IPS-NIHi11 (cell line): ENCODE measurements around the gene HSPA12A.

ENCODE experiments used
- DNase-seq: peaks from one replicate; pipeline ENCODE4 v3.0.0; 2012; ENCODE audit warnings: mixed read lengths, low spot score

The HSPA12A gene

GRCh38 chr10:116690356-116691322, 51.7 kb downstream of the HSPA12A start:
- DNase-seq = no peak

DNA sequence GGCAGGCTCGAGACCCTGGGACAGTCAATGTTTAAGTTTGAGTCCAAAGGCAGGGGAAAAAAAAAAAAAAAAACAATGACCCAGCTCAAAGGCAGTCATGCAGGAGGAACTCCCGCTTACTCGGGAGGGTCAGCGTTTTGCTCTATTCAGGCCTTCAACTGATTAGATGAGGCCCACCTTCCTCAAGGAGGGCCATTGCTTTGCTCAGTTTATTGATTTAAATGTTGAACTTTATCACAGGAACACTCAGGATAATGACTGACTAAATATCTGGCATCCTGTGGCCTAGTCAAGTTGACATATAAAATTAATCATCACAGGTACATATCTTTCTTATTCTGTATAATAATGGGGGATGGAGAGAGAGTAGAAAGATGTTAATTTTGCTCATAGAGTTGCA, 52.6 kb downstream of the HSPA12A start:
- DNase-seq = no peak

DNA sequence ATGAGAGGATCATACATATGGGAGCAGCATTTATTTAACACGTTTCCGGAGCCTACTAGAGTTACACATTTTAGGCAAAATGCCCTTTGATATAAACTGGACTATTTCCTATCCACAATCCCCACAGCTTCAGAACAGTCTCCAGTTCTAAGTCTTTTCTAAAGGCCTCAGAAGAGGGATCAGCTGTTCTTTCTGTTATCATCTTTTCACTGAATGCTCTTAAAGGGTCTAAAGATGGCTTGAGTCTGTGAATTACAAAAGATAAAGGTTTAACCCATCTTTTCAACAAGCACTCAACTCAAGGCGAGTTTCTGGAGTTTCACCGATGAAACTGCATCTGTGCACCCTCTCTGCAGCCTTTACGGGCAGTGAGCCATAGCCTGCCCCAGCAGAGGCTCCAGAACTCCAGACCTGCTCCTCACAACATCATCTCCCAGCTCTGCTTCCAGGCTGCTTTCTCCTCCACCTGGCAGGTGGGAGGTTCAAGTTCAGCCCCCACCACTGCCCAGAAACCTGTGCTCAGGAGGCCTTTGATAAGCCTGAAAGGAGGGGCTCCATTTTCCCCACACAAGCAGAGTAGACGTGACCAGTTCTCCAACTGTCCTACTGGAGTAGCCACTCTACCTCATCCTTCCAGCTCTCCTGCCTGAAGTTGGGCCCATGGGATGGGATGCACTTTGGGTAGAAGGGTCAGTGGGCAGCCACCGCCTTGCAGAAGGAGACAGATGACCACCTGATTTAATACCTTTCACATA, 53.4 kb downstream of the HSPA12A start:
- no peak for DNase-seq

- DNase-seq = no peak
Observed at GRCh38 chr10:116688241-116688711, 54.1 kb downstream of the HSPA12A start.

DNA sequence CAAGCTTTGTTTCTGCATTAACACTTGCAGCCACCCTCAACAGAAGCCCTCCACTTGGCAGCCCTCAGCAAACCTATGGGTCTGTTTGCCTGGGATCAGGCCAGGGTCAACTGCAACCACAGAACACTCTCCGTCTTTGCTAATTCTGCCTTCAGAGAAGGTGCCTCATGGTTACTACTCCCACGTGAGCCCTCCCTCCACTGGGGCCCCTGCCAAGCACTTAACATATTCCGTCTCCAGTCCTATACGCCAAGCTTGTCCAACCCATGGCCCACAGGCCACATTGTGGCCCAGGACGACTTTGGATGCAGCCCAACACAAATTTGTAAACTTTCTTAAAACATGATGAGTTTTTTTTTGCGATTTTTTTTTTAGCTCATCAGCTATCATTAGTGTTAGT, 54.7 kb downstream of the HSPA12A start:
- DNase-seq = no peak

- DNase-seq = no peak
Observed at GRCh38 chr10:116686632-116687031, 55.7 kb downstream of the HSPA12A start.

- no peak for DNase-seq
Observed at GRCh38 chr10:116685807-116686206, 56.6 kb downstream of the HSPA12A start.

GRCh38 chr10:116684781-116685180, 57.6 kb downstream of the HSPA12A start:
- no peak for DNase-seq

DNA sequence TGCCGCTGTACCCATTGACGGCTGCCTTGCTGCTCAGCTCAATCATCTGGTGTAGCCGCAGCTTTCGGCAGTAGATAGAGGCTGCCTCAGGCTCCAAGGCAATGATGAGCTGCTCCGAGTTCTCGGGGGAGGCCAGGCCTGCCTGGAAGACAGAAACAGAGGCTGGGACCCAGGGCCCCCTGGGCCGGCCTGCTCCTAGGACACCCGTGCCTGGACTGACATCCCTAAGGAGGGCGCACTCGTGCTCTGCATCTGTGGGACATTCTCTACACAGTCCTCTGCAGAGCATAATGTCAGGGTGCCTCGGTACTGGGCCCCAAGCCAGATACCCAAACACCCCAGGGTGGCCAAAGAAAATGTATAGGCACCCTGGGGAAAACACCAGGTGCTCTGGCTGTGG, 58.5 kb downstream of the HSPA12A start:
- DNase-seq = no peak

DNA sequence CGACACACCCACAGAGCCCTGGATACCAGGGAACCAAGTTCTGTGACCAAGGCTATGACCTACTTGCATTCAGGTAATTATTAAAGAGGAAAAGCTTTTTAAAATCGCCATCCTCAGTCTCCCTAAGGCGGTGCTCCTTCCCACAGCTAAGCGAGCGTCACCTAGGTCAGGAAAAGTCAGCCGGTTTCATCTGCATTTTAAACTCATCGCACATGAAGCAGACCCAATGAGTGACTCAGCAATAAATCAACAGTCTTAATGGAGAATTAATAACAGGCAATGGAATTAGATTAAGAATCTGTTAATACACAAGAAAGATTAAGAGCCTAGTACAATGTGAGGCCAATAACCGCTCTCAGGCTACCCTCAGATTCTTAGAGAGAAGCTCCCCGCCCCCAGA, 59.2 kb downstream of the HSPA12A start:
- DNase-seq = no peak

DNA sequence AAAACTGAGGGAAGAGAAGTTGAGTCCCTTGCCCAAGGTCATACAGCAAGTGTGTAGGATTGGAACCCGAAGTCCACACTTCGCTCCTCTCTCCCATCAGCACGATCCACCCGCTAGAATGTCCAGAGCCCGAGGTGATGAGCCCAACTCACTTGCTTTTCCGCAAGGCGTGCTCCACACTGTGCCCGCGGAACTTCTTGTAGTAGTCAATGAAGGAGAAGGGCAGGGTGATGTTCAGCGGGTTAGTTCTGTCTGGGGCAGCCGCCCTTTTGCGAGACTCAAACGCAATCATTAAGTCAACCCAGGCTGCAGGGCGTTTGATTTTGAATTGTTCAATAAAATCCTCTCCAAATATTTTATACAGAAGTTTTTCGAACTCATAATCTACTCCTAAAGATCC, 63.0 kb downstream of the HSPA12A start:
- DNase-seq = no peak

GRCh38 chr10:116676633-116677032, 65.7 kb downstream of the HSPA12A start:
- no peak for DNase-seq

- no peak for DNase-seq
Observed at GRCh38 chr10:116676118-116676517, 66.2 kb downstream of the HSPA12A start.

DNA sequence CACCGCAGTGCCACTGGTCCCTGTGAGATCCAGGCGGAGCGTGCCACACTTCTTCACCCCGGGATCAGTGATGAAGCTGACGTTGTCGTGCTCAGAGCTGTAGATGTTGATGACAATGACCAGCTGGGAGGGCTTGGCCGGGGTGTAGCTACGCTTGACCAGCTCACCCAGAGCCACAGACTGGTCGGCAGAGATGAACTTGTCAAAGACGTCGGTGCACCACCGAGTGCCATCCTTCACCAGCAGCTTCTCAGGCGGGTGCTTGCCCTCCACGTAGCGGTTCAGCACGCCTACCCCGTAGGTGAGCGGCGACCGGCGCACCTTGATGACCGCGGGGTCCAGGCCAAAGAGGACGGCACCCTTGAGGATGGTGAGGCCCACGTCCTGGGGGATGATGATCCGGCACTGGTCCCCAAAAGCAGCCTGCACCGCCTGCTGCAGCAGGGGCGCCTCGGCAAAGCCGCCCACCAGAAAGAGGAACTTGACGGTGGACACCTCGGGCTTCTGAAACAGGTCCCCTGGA, 67.4 kb downstream of the HSPA12A start:
- DNase-seq = no peak

GRCh38 chr10:116673866-116674265, 68.5 kb downstream of the HSPA12A start:
- no peak for DNase-seq

DNA sequence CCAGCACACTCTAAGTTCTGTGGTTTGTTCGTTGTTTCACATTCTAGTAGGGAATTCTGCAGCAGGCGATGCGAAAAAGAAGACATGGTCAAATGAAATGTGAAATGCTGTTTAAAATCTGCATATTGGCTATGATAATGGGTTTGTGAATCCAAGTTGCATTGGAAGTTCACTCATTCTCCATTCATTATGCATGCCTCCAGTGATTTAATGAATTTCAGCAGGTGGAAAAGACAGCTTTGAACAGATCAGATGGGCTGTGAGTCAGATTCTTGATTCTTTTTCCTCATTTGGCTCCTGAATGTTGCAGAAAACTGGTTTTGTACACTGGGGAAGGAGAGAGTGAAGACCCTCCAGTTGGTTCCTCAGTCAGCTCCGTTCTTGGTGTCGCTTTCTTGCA, 69.5 kb downstream of the HSPA12A start:
- DNase-seq = no peak

- DNase-seq = no peak
Observed at GRCh38 chr10:116671274-116671926, 71.0 kb downstream of the HSPA12A start.

- DNase-seq = no peak
Observed at GRCh38 chr10:116670706-116671105, 71.7 kb downstream of the HSPA12A start.

DNA sequence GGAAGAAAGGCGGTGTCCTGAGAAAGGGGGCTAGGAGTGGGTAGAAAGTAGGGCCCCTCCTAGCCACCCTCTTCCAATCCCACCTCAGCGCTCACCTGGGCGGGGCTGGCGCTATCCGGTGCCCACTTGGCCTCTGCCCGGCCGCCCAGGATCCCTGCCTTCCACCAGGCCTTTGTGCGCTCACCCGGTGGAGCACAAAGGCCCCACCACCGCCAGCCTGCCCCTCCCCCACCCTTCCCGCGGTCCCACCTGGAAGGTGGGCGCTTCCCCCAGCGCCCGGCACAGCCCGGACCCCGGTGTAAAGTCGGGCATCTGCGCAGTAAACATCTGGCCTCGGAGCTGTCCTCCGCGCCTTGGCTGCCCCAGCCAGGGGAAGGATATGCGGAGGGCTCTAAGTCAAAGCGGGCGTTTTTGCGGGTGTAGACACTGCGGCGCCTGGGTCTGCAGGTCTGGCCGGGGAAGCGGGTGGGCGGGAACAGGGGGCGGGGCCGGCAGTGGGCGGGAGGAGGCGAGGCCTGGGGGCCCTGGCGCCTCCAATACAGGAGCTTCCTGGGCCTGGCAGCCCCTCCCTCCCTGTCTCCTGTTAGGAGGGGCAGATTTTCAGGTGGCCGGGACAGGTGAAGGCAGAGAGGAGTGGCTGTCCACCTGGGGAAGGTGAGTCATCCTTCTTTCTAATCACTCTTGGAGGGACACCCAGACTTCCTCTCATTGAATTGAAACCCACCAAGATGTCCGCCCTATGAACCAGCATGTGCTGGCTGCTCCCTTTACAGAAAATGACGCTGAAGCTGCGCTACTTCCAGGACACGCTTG, 72.3 kb downstream of the HSPA12A start:
- peak; percentile 98 for DNase-seq

DNA sequence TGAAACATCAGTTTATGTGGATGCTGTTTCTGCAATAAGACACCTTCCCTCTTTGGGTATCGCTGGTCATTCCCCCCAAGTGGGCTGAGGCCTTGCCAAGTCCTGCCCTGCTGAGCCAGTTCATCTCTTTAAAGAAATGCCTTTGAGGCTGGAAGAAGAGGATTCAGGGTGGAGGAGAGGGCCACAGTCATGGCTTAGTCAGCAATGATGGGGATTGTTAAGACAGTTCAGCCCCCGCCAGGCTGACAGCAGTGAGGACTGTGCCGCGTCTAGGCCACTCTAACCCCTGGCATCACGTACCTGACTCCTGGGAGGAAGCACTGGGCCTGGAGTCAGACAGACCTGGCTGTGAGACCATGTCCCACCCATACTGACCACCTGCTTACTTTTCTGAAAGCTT, 73.3 kb downstream of the HSPA12A start:
- DNase-seq = no peak

DNA sequence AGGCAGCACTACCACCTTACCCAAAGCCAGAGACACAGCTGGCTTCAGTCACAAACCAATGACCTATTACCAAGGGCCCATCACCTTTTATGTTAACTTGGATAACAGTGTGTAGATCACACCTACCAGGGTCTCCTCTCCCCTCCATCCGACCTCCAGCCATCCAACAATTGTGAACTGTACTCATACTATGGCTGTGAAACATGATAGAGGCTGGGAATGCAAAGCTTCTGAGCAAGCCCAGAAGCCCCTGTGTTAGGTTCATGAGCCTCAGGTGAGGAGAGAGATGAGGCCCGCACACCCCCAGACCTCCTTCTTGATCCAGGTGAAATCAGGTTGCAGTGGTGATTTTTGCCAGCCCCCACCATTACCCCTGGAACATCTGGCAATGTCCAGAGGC, 73.9 kb downstream of the HSPA12A start:
- no peak for DNase-seq
